C4-2B (cell line): ENCODE measurements around the gene MTG2.

ENCODE experiments used
- H3K27ac ChIP-seq: fragments of 450-650 bp; 2 replicates; pipeline ENCODE4 v1.5.1; 2017
- ZFX ChIP-seq: fragments of 450-650 bp; IDR thresholded peaks from 2 replicates; pipeline ENCODE4 v1.6.1; 2017
- TF ChIP-seq, protein P1 (sequence below): fragments of 450-650 bp; conservative IDR thresholded peaks from 2 replicates; pipeline ENCODE4 v1.5.1; 2017; ENCODE audit warnings: mild to moderate bottlenecking

Gene MTG2

DNA sequence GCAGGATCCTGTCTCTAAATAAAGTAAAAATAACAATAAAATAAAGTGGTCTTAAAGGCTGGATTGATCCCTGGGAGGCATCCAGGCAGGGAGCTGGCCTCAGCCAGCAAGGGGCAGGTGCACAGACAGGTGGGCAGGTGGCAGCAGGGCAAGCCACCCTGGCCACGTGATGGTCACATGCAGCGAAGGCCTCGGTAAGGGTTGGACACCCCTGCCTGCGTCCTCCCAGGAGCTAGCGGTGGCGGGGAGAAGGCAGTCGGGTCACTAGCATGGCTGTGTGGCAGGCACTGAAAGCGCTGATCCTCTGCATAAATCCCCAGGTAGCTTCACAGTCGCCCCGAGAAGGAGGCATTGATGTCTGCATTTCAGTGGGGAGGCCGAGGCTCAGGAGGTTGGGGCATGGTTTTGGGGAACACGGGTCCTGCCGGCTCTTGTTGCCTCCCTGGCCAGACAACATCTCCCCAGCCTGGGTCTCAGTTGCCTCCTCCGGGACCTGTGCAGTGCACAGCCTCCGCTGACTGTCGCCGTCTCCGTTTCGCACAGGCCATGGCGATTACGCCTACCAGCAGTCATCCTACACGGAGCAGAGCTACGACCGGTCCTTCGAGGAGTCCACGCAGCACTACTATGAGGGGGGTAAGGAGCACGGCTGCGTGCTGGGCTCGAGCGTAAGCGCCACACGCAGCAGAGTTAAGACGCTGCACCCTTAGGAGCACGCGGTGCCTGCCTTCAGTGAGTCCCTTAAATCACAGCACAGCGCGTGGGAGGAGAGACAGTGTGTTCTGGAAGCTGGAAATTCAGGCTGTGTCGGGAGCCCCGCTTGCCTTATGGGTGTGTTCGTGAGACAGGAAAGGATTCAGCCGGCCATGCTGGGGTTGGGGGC lies 17.7 kb upstream of the MTG2 start:
- H3K27ac ChIP-seq, result no peak overlapping the region
- TF ChIP-seq, protein P1, sequence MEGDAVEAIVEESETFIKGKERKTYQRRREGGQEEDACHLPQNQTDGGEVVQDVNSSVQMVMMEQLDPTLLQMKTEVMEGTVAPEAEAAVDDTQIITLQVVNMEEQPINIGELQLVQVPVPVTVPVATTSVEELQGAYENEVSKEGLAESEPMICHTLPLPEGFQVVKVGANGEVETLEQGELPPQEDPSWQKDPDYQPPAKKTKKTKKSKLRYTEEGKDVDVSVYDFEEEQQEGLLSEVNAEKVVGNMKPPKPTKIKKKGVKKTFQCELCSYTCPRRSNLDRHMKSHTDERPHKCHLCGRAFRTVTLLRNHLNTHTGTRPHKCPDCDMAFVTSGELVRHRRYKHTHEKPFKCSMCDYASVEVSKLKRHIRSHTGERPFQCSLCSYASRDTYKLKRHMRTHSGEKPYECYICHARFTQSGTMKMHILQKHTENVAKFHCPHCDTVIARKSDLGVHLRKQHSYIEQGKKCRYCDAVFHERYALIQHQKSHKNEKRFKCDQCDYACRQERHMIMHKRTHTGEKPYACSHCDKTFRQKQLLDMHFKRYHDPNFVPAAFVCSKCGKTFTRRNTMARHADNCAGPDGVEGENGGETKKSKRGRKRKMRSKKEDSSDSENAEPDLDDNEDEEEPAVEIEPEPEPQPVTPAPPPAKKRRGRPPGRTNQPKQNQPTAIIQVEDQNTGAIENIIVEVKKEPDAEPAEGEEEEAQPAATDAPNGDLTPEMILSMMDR, result no peak
- TF ChIP-seq ZFX, result no peak

DNA sequence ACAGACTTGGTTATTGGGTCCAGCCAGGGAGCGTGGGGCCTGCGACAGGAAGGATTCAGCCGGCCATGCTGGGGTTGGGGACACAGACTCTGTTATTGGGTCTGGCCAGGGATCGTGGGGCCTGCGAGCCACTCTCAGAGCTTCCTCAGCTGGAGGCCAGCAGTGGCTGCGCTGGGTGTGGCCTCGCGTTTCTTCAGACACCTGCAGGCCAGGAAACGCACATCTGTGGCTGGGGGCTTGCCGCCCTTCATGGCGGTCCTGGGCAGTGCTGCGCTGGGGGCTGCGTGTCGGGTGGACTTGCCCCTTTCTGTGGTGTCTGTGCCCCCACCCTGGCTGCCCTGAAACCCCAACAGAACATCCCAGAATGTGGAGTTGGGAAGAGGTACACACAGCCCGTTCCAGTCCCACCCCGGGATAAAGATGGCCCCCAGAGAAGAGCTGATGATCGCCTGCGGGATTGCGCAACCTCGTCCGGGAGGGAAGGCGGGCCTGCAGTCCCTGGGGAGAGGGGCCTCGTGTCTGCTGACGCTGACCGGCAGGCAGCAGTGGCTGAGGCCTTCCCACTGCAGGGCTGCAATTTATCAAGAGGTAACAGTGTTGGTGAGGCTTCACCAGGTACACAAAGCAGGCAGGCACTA lies 16.9 kb upstream of the MTG2 start:
- no peak for TF ChIP-seq ZFX
- TF ChIP-seq, protein P1, result no peak
- H3K27ac ChIP-seq, result no peak overlapping the region

DNA sequence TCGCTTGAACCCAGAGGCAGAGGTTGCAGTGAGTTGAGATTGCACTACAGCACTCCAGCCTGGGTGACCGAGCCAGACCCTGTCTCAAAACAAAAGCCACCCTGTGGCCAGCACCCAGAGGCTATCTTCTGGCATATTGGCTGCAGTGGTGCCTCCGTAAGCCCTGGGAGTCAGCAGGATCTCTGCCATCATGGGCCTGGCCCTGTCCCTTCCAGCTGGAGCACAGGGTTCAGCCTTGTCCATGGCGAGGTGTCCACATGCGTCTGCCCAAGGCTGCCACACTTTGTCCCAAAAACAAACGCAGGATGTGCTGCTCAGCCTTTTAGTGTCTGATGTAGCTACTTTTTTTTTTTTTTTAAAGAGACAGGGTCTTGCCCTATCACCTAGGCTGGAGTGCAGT lies 15.4 kb upstream of the MTG2 start:
- H3K27ac ChIP-seq, result no peak overlapping the region
- no peak for TF ChIP-seq ZFX
- TF ChIP-seq, protein P1, result no peak

DNA sequence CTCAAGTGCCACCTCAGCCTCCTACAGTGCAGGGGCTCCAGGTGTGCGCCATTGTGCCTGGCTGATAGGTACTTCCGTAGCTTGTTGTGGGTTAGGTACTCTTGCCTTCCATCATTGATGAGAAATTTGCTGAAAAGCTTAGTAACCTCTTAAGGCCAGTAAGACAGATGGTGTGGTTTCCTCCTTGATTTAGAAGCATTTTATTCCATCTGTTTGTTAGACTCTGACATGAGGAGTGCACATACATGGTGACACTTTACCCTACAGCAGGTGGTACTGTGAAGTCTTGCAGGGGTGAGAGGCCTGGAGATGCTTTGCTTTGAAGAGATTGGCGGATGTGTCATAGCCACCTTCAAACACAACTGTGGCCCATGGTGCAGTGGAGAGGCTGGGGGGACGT lies 14.8 kb upstream of the MTG2 start:
- TF ChIP-seq, protein P1, result no peak
- TF ChIP-seq ZFX, result no peak

DNA sequence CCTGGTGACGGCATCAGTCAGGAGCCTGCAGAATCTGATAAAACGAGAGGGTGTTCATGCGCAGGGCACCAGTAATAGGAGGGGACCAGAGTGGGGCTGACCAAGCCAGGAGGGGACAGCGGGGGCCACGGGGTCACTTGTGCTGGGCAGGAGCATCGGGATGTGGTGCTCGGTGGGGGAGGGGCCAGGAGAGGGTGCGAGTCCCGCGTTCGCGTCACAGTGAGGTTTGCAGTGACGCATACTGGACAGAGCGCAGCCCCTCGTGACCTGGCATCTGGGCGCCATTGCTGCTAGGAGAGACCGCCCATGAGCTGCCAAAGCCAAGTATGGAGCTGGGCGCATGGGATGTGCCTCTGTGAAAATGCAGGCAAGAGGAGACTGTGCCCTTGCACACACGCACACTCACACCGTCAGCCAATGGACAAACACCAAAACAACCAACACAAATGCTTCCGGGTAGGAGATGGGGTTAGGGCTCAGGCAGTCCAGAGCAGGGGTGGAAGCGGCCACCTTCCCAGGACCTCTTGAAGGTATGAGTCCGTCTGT lies 13.9 kb upstream of the MTG2 start:
- TF ChIP-seq ZFX, result no peak
- TF ChIP-seq, protein P1, result no peak
- H3K27ac ChIP-seq, result no peak overlapping the region

More for the DNA sequence above, 14.8 kb upstream of the MTG2 start:
- H3K27ac ChIP-seq, result no peak overlapping the region

DNA sequence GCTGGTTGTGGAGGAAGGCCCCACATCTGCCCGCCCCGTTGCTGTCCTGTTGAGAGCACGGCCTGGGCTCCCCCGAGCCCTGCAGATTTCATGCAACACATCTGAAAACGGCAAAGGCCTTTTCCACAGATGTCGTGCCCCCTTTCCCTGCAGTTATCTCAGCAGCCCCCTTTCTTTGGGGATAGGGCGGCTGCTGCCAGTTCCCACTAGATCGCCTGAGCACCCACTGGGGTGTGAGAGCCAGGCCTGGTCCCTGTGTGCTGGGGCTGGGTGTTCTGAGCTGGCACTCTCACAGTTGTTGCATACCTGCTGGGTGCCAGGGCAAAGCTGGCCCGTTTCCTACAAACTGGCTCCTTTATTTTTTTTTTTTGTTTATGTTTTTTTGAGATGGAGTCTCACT lies 12.3 kb upstream of the MTG2 start:
- no peak overlapping the region for H3K27ac ChIP-seq

More for the DNA sequence above, 12.3 kb upstream of the MTG2 start:
- TF ChIP-seq, protein P1, result no peak
- TF ChIP-seq ZFX, result no peak
